BLaER1 treated with 17β-estradiol and CSF1 and Interleukin-3, amounts not matched to agents 10 nM and 100 nM (cell line): ENCODE data around the gene TRIM62.
"Not testable (repeated sequence)": the region's sequence is repeated elsewhere in the genome, so short reads cannot be mapped to it uniquely, and the experiment has no call there.

Experiments used
- H3K27ac ChIP-seq, 11 experiments: shearing (Covaris generic); formaldehyde crosslinking; 2 replicates each; pipeline ENCODE4 v1.8.1; 2022
- H3K27me3 ChIP-seq, 11 experiments: shearing (Covaris generic); formaldehyde crosslinking; 2 replicates each; pipeline ENCODE4 v1.8.1; 2022
- H3K36me3 ChIP-seq, 11 experiments: shearing (Covaris generic); formaldehyde crosslinking; 2 replicates each; pipeline ENCODE4 v1.8.1; 2022
- H3K4me1 ChIP-seq, 10 experiments: shearing (Covaris generic); formaldehyde crosslinking; 2 replicates each; pipeline ENCODE4 v1.8.1; 2022
- H3K4me2 ChIP-seq, 11 experiments: shearing (Covaris generic); formaldehyde crosslinking; 2 replicates each; pipeline ENCODE4 v1.8.1; 2022
- H3K4me3 ChIP-seq, 10 experiments: shearing (Covaris generic); formaldehyde crosslinking; 2 replicates each; pipeline ENCODE4 v1.8.1; 2022
- H3K9ac ChIP-seq, 11 experiments: shearing (Covaris generic); formaldehyde crosslinking; 2 replicates each; pipeline ENCODE4 v1.8.1; 2022
- H3K9me3 ChIP-seq, 11 experiments: shearing (Covaris generic); formaldehyde crosslinking; replicated peaks in 1 of 11; 2 replicates each; pipeline ENCODE4 v1.8.1; 2022
- H4K20me1 ChIP-seq, 11 experiments: shearing (Covaris generic); formaldehyde crosslinking; 2 replicates each; pipeline ENCODE4 v1.8.1; 2022
- Cebpa-rat ChIP-seq, 11 experiments: shearing (Covaris generic); IDR thresholded peaks; 2 replicates each; pipeline ENCODE4 v1.8.1; 2022

TRIM62 gene

DNA sequence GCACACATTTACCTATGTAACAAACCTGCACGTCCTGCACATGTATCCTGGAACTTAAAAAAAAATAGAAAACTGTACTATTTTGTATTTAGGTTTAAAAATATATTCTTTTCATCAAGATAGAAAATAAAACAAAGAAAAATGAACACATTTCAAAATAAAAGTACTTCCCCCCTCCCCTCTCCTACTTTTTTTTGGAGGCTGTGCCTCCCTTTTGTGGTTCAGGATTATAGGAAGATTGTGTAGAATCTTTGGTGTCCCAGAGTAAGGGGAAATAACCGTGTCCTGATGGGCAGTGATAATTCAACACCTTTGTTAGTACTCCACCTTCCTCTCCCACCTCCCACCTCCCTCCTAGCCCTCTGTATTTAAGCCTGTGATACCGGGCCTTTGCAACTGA is 40.1 kb downstream of the TRIM62 start:
- H3K4me2 ChIP-seq, result no peak overlapping the region
- H3K9ac ChIP-seq, result no peak overlapping the region

DNA sequence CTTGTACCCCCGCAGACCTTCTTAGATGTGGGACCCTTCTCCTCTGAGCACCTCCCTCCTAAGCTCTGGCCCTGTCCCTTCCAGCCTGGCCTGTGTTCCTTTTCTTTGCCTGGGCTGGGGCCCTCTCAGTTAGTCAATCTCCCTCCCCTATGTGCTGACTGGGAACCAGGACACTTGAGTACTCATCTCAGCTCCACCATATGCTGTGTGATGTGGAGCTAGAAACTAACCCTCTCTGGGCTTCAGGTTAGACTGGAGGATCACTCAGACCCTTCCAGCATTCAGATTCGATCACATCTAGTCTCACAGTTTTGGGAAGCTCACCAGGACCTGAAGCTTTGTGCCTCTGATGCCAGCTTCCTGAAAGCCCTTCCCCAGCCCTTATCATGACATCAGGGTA is 40.6 kb downstream of the TRIM62 start:
- Histone ChIP-seq H3K4me1 (peaks cover 14 to 44% (median 26%) of the 10 kb centered on the region in 10 experiments; a peak in 19 of 20 replicates), H3K27ac (no peak overlapping the region), H4K20me1 (peaks cover 0 to 18% (median 0%) of the 10 kb centered on the region in 11 experiments; a peak in 3 of 22 replicates), H3K36me3 (peaks cover under 1 to 21% (median 9%) of the 10 kb centered on the region in 11 experiments; a peak in 14 of 22 replicates), H3K4me3 (no peak overlapping the region), H3K27me3 (no peaks in the 10 kb centered on the region), H3K9me3 (no peaks in the 10 kb centered on the region), H3K9ac (peak overlapping the region in 3 of 11 experiments; percentile 13 to 20 (median 16); a peak in 3 of 22 replicates), H3K4me2 (no peak overlapping the region; a peak in 1 of 22 replicates)
- TF ChIP-seq Cebpa-rat (IDR thresholded peaks at IDR 0.05), result no peak

More for the DNA sequence above, 40.1 kb downstream of the TRIM62 start:
- Histone ChIP-seq H3K27me3 (no peaks in the 10 kb centered on the region), H3K36me3 (peaks cover 6 to 27% (median 15%) of the 10 kb centered on the region in 11 experiments; a peak in 20 of 22 replicates), H3K4me1 (peaks cover 15 to 42% (median 26%) of the 10 kb centered on the region in 10 experiments; a peak in 19 of 20 replicates), H3K4me3 (no peak overlapping the region), H3K27ac (no peak overlapping the region), H3K9me3 (no peaks in the 10 kb centered on the region), H4K20me1 (peaks cover 0 to 18% (median 0%) of the 10 kb centered on the region in 11 experiments; a peak in 3 of 22 replicates)
- TF ChIP-seq Cebpa-rat (IDR thresholded peaks at IDR 0.05), result no peak

DNA sequence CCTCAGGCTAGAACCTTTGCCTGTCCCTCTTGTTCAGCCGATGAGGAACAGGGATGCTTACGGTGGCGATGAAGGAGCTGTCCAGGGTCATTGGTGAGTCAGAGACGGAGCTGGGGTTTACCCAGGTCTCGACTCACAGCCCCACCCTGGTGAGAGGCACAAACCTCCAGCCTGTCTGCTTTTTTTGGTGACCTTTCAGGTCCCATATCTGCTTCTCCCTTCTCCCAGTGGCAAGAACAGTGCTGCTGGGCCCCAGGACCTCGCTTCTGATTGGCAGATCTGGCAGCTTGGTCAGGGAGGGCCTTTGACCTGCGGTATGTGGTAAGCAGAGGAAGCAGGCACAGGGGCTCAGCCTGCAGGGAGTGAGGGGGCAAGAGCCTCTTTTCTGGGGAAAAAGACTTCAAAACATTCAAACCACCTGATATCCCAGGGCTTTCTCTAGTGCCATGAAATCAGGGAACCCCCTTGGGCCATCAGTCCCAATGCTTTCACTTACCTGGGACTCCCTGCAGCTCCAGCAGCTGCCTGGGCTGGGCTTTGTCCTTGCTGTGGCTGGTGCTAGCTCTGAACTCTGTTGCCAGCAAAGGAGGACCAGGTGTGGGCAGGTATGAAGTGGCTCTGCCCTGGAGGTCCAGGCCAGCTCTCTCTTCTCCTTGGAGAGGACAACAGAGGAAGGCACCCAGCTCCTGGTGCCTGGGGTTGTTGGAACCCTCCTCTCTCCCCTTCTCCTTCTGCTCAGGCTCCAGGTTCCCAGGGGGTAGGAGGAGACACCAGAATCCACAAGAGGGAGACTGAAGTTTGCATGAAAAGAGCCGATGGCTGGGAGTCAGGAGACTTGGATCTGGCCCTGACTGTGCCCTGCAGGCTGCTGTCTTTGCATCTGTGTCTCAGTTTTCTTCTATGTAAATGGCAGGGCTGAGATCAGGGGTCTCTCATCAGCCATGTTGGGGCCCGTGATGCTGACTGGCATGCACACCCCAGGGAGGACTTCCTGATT is 41.4 kb downstream of the TRIM62 start:
- Histone ChIP-seq H3K27ac (no peak overlapping the region), H3K4me2 (peak overlapping the region in 5 of 11 experiments; percentile 6 to 18 (median 17); a peak in 3 of 22 replicates), H3K27me3 (no peaks in the 10 kb centered on the region), H3K4me3 (no peak overlapping the region), H3K4me1 (peaks cover 7 to 43% (median 26%) of the 10 kb centered on the region in 10 experiments; a peak in 17 of 20 replicates), H3K36me3 (peaks cover 0 to 13% (median 6%) of the 10 kb centered on the region in 11 experiments; a peak in 9 of 22 replicates), H4K20me1 (peaks cover 0 to 18% (median 0%) of the 10 kb centered on the region in 11 experiments; a peak in 3 of 22 replicates), H3K9ac (peak overlapping the region in 4 of 11 experiments; percentile 1 to 20 (median 14); a peak in 4 of 22 replicates), H3K9me3 (no peaks in the 10 kb centered on the region)
- TF ChIP-seq Cebpa-rat (IDR thresholded peaks at IDR 0.05), result no peak

DNA sequence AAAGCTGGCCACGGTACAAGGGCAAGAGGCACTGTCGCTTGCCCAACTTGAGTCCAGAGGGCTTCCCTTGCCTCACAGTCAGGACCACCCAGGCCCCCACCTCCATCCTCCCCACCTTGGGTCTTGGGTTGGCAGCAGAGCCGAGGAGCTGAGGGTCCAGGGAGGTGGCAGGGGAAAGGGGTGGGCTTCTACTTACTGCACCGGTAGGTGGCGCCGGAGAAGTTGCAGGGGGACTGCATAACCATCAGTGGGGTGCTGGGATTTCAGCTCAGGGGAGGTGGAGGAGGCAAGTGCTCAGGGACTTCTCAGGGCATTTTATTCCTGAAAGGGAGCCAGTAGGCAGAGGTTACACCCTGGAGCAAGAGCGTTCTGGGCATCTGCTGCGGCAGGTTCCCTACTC is 44.0 kb downstream of the TRIM62 start:
- H3K4me3 ChIP-seq, result no peak overlapping the region
- TF ChIP-seq Cebpa-rat (IDR thresholded peaks at IDR 0.05), result no peak
- H3K27ac ChIP-seq, result peak overlapping the region in 3 of 11 experiments; percentile 18 to 40 (median 32); a peak in 2 of 22 replicates
- no peaks in the 10 kb centered on the region for H3K36me3 ChIP-seq
- H3K27me3 ChIP-seq, result no peaks in the 10 kb centered on the region
- no peaks in the 10 kb centered on the region for H3K9me3 ChIP-seq
- peaks cover 0 to 18% (median 0%) of the 10 kb centered on the region in 11 experiments; a peak in 3 of 22 replicates for H4K20me1 ChIP-seq
- H3K4me1 ChIP-seq, result peaks cover 14 to 51% (median 33%) of the 10 kb centered on the region in 10 experiments; a peak in 17 of 20 replicates
- peak overlapping the region in 8 of 11 experiments; percentile 6 to 49 (median 20); a peak in 9 of 22 replicates for H3K4me2 ChIP-seq
- H3K9ac ChIP-seq, result peak overlapping the region in 2 of 11 experiments; percentile 3 to 41; a peak in 3 of 22 replicates

DNA sequence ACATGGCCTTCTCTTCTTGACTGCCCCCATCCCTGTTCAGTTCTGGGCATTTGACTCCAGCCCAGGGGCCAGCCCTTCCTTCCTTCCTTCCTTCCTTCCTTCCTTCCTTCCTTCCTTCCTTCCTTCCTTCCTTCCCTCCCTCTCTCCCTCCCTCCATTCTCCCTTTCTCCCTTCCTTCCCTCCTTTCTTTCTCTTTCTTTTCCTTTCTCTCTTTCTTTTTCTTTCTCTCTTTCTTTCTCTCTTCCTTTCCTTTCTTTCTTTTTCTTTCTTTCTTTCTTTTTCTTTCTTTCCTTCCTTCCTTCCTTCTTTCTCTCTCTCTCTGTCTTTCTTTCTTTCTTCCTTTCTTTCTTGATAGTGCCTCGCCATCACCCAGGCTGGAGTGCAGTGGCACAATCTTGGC is 45.8 kb downstream of the TRIM62 start:
- H3K27me3 ChIP-seq, H3K36me3 ChIP-seq, H3K9ac ChIP-seq, H3K9me3 ChIP-seq, H3K4me3 ChIP-seq: not testable (repeated sequence)
- peak overlapping the region in 5 of 11 experiments; percentile 18 to 40 (median 21); a peak in 4 of 22 replicates for H3K4me2 ChIP-seq
- H3K27ac ChIP-seq, result peak overlapping the region in 1 of 11 experiments; percentile 15; a peak in 1 of 22 replicates
- peaks cover 0 to 14% (median 0%) of the 10 kb centered on the region in 11 experiments; a peak in 3 of 22 replicates for H4K20me1 ChIP-seq
- H3K4me1 ChIP-seq, result peaks cover 26 to 59% (median 38%) of the 10 kb centered on the region in 10 experiments

DNA sequence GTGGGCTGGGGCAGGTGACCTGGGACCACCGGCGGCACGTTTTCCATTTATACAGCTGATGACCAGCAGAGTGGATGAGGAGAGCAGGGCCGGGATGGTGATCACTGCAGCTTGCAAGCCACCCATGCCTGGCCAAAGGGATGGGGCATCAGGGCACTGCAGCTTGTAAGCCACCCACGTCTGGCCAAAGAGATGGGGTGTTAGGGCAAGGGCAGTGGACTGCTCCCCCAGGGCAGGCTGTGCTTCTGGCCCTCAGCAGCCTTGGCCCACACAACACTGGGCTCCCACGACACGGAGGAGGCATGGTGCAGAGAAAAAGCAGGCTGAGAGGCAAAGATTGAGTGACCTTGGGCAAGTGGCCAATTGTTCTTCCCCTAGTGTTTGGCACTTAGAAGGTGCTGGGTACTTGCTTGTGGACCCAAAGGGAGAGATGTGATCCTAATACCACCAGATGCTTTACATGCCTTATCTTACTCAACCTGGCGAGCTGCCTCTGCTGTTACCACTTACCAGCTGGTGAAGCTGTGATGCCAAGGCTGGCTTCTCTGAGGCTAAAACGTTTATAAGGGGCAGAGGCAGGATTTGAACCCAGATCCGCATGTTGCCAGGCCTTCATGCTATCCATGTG is 48.3 kb downstream of the TRIM62 start:
- H3K27ac ChIP-seq, result no peak overlapping the region
- no peaks in the 10 kb centered on the region for H3K36me3 ChIP-seq

DNA sequence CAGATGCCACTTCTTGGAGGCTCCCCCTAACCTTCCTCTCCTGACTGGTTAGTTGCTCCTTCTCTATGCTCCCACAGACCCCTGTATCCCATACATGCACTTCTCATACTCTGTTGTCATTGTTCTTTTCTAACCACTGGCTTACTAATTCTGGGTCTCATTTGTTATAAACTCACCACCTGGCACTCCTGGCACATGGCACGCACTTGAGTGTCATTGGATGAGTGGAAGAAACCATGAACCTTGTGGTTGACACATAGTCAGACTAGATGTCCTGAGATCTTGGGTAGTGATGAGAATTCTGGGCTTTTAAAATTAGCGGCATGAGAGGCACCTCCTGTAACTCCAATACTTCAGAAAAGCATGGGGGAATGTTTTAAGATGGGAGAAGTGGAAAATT is 49.3 kb downstream of the TRIM62 start:
- no peak for TF ChIP-seq Cebpa-rat (IDR thresholded peaks at IDR 0.05)
- Histone ChIP-seq H3K4me2 (peak overlapping the region in 6 of 11 experiments; percentile 1 to 44 (median 22); a peak in 10 of 22 replicates), H4K20me1 (no peaks in the 10 kb centered on the region)

More for the DNA sequence above, 48.3 kb downstream of the TRIM62 start:
- H3K9ac ChIP-seq, result no peak overlapping the region
- 0 out of 22 replicates have a peak, but pooled peaks cover 0 to 1% (median 0%) of the 10 kb centered on the region in 11 experiments for H4K20me1 ChIP-seq
- no peaks in the 10 kb centered on the region for H3K9me3 ChIP-seq
- peaks cover 25 to 52% (median 39%) of the 10 kb centered on the region in 10 experiments for H3K4me1 ChIP-seq
- H3K27me3 ChIP-seq, result no peaks in the 10 kb centered on the region
- H3K4me2 ChIP-seq, result no peak overlapping the region
- no peak overlapping the region for H3K4me3 ChIP-seq
- no peak for TF ChIP-seq Cebpa-rat (IDR thresholded peaks at IDR 0.05)

DNA sequence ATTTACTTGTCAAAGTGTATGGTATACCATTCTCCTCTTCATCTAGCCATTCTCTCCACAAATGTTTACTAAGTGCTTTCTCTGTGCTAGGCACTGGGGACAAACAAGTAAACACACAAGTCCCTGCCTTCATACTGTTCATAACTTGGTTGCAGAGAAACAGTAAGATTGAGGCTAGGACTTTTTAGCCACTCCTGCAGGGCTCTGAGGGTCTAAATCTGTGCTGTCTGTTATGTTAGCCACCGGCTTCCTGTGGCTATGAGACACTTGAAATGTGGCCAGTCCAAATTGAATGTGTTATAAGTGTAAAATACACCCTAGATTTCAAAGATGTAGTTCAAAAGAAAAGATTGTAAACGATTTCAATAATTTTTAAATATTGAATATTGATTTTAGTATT is 50.7 kb downstream of the TRIM62 start:
- no peaks in the 10 kb centered on the region for H3K36me3 ChIP-seq
- H3K4me2 ChIP-seq, result peak overlapping the region in 7 of 11 experiments; percentile 0 to 49 (median 25); a peak in 8 of 22 replicates
- no peak for TF ChIP-seq Cebpa-rat (IDR thresholded peaks at IDR 0.05)
- no peak overlapping the region for H3K27ac ChIP-seq
- H3K4me3 ChIP-seq, result no peak overlapping the region
- H3K27me3 ChIP-seq, result no peaks in the 10 kb centered on the region
- no peaks in the 10 kb centered on the region for H4K20me1 ChIP-seq
- H3K4me1 ChIP-seq, result peaks cover 37 to 58% (median 48%) of the 10 kb centered on the region in 10 experiments
- no peaks in the 10 kb centered on the region for H3K9me3 ChIP-seq
- no peak overlapping the region for H3K9ac ChIP-seq

More for the DNA sequence above, 49.3 kb downstream of the TRIM62 start:
- Histone ChIP-seq H3K27ac (peak overlapping the region in 1 of 11 experiments; percentile 21; a peak in 1 of 22 replicates), H3K9me3 (no peaks in the 10 kb centered on the region), H3K4me3 (no peak overlapping the region), H3K4me1 (peaks cover 33 to 55% (median 45%) of the 10 kb centered on the region in 10 experiments), H3K27me3 (no peaks in the 10 kb centered on the region), H3K36me3 (no peaks in the 10 kb centered on the region), H3K9ac (no peak overlapping the region)
